HG02840 (cell line): ENCODE results near the gene ASPG.

ENCODE experiments used
- ATAC-seq: cut with Tn5 transposase; IDR thresholded peaks from one replicate; pipeline ENCODE4 v1.9.1; 2021; ENCODE audit warnings: mild to moderate bottlenecking, moderate library complexity, moderate number of reproducible peaks; ENCODE audit not compliant: unreplicated experiment, low FRiP score

Gene ASPG

DNA sequence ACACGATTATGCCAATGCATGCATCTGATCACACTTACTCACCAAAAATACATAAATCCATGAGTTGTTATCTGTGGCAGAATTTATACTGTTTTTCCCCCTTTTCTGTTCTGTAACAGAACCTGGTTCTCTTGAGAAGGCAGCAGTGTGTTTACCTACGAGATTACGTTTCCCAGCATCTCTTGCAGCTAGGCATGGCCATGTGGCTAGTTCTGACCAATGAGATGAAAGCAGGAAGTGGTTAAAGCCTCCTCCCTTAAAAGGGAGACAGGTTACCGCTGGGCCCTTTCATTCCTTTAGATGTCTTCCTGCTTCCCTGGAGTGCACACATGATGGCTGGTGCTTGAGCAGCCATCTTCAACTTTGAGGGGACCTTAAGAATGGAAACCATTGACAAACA lies 11.7 kb upstream of the ASPG start:
- ATAC-seq, result no peak

DNA sequence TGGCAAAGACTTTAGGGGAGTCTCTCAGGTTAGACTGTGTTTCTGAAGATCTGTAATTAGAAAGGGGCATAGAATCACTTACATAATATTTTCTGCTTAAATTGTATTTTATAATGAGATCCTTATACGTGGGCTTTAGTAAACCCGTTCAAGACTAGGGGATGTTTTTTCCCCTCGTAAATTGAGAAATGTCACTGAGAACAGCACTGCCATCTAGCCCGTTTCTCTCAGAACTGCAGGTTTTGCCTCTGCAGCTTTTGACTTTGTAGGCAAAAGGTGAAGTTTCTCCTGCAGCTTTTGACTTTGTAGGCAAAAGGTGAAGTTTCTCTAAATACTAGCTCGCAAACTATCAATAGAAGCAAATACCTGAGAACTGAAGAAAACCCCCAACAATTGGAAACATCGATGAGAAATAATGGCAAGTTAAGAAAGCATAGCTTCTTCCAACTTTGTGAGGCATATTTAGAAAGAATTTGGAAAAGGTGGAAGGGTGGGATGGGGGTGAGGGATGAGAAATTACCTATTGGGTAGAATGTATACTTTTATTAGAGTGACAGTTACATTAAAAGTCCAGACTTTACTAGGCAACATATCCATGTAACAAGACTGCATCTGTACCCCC lies 9.9 kb upstream of the ASPG start:
- no peak for ATAC-seq

DNA sequence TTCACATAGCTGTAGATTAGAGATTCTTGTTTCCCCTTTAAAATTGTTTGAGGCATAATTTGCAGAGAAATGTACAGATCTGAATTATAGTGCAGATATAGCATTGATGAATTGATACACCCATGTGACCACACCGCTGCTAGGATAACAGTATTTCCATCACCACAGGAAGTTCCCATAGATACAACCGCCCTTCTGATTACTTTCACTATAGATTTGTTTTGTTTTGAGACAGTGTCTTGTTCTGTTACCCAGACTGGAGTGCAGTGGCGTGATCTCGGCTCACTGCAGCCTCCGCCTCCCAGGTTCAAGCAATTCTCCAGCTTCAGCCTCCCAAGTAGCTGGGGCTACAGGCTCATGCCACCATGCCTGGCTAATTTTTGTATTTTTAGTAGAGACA lies 8.8 kb upstream of the ASPG start:
- ATAC-seq, result no peak

DNA sequence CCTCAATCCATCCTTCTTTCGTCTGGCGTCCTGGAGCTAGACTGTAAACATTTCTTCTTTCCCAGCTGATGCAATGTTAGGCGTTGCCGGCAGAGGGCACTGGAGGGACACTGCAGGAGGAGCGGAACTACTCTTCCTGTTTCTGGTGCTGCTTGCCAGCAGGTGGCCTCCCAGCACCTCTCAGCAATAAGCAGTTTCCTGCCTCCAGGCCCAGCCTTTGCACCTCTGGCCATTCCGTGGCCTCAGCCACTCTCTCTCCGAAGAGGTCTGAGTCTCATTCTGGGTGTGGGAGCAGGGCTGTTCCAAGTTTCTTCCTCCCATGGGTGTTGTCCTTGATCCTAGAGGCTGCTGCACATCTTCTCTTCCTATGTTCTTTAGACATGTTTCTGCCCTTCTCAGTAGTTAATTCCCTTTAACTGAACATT lies 7.5 kb upstream of the ASPG start:
- ATAC-seq, result peak; percentile 83

DNA sequence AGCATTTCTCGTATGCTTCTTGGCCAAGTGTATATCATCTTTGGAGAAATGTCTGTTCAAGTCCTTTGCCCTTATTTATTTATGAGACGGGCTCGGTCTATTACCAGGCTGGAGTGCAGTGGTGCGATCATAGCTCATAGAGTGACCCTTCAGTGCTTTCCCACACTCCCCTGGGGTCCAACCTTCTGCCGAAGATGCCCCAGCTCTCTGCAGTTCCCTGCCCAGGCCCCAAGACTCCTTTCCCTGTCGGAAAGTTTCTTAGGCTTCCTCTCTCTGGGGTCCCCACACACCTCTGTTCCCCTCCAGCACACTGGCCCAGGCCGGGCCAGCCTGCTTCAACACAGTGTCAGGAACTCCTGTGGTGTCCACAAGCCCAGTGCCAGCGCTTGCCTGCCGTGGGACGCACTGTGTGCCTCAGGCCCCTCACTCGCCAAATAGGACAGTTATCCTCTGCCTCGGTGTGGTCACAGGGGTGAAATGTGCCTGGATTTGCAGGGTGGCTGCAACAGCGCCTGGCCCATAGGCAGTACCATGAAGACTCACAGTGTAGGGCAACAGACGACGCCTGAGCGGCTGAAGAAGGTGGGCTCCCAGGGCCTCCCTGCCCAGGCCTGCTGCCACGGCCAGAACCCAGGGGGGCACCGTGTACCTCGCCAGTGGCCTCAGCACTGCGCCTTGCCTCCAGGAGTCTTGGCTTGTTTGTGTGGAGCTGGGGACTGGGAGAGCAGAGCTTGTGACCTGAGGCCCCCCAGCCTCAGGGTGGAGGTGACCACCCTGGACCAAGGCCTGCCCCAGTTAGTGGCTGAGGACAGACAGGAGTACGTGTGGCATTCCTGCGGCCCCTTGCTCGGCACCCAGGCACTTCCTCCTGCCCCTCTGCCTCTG lies 4.9 kb upstream of the ASPG start:
- ATAC-seq, result no peak

DNA sequence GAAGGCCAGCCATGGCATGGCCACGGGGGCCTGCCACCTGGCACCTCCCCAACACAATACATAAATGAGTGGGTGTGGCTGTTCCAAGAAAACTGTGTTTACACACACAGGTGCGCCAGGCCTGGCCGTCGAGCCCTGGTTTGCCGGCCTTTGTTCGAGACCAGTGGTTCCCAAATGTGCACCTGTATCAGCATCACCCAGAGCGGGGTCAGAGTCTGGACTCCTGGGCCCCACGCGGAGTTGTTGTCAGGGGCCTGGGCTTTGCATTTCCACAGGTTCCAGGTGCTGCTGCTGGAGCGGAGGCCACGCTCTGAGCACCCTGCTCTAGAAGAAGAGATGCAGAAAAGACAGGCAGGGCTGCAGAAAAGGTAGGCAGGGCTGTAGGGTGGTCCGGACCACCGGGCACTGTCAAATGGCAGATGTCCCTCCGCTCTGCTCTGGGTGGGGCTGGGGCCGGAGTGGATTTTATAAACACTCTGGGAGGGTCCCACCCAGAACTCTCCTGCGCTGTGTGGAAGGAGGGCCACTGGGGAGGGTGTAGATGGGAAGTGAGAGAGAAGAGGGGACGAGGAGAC lies 4.2 kb upstream of the ASPG start:
- no peak for ATAC-seq

DNA sequence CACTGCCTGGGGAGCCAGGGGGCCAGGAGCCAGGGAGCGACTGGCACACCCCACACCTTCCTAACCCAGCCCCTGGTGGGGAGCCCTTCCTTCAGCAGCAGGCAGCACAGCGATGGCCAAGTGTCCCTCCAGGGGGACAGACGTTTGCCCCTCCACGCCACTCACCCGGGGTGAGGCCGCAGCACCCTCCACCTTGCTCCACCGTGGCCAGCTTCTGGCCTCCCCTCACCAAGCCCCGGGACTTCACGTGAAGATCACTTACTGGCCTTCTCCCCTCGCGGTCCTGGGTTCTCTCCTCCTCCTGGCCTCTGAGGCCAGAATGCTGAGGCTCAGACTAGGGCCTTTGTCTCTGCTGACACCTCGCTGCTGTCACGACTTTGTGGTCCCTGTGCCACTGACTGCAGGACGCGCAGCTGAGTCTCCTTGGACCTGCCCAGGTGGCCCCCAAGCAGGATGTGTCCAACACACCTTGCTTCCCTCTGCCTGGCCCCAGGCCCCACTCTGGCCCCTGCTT lies 3.5 kb upstream of the ASPG start:
- ATAC-seq, result no peak

DNA sequence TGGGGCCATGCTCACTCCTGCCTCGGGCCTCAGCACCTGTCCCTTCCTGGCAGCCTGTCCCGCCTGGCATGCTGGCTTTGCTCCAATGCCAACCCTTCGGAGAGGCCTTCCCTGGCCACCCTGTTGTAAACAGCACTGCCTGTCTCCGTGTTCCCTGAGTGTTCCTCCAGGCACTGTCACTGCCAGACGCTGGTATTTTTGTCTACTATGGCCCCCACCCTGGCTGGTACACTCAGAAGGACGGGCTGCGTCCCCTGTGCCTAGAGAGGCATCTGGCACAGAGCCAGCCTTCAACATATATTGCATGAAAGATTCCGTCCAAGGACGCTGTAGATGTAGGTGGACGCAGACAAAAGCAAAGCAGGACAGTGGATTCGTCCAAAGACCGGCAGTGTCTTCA lies 2.7 kb upstream of the ASPG start:
- no peak for ATAC-seq

DNA sequence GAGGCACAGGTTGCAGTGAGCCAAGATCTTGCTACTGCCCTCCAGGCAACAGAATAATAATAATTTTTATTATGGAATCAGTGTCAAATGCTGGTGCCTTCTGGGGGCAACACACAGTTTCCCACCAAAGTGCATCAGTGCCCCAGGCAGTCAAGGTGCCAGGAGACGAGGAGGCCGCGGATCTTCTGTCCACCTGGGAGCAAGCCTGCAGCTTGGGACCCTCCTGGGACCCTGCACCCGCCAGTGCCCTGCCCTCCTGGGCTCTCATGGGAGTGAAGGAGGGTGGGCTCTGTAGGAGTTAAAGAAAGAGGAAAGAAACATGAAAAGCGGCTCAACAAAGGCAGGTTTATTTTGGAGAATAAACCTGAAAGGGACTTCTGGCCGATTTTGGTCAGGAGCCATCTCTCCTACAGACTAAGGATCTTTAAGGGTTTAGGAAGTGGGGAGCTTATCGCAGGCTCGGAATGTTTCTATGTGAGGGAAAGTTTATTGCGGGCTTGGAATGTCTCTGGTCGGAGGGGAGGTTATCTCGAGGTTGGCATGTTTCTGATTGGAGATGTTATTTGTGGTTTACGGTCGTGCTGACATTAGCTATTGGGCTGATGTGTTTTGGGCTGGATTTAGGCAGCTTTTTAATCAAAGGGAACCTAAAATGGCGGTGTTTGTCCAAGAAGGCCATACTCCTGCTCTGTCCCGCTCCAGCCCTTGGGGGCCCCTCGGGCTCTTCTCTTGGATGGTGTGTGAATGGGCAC lies 1.1 kb upstream of the ASPG start:
- no peak for ATAC-seq

DNA sequence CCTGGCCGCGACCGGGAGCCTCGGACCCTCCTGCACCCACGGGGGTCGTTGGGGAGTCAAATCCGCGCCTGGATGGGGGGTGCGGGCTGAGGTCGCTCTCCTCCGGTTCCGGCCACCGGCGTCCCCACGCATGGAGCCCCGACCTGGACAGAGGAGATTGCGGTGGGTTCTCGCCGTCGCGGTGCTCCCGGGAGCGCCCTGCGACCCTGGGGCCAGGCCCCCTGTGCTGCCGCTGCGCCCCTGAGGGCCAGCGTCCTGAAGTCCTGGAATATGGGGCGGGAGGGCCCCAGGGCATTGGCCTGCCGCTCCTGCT lies 345 bp downstream of the ASPG start:
- ATAC-seq, result no peak

DNA sequence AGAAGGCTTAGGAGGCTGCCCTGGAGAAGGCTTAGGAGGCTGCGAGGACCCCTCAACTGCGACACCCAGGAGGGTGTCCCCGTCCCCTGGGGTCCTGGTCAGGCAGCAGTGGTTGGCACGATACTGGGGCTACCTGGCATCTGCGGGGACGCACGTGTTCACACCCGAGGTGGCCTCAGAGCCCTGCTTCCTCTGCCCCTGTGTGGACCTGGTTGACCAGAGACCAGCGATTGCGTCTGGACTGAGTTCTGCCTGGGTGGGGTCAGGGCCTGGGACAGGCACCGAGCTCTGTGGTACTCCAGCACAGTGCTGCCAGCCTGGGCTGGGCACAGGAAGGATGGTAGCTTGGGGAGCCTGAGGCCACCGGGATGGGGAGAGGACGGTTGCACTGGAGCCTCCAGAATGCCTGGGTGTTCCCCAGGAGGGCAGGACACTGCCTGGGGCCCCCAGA lies 735 bp downstream of the ASPG start:
- ATAC-seq, result no peak

DNA sequence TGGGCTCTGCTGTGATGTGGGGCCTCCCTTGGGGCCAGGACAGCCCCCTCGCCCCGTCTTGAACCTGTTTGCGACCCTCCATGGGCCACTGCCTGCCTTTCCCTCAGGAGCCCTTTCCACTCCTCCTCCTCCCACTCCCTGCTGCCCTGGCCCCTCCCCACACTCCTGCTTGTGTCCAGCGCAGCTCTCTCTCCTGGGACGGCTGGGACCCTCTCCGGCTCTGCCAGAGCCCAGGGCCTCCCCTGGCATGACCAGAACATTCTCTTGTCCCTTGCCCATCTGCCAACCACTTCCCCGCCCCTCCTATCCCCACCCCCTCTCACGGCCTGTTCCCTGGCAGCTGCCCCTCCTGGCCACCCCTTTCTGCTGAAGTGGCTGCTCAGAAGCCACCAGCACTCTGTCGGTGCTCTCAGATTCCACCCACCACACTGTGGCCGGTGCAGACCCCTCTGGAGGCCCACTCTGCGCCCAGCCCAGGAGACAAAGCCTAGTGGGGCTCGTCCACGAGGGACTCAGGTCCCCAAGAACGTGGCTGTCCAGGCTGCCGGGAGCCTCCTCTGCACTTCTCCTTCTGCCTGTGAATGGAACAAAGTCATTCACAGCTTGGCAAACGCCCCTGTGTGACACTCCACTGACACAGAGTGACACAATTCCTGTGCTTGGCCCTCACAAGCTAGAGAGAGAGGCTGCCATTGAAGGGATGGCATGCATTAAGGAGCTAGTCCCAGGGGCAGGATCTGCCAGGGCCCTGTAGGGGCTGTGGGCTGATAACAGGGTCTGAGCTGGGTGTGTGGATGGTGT lies 1.4 kb downstream of the ASPG start:
- no peak for ATAC-seq

DNA sequence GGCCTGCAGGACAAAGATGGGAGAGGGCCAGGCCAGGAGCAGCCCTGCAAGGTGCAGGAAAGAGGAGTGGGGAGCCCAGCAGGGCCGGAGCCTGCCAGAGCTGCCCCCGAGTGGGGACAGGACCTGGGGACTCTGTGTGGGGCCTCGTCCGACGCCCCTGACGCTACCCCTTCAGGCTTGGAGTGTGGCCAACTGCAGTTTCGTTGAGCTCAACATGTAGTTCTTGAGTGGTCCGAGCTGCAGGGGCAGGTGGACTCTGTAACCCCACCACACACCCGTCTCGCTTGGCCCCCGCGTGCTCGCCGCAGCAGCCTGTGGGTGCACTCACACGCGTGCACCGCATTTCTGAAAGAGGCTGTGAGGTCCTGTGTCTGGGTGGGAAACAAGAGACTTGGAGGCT lies 2.0 kb downstream of the ASPG start:
- ATAC-seq, result no peak

DNA sequence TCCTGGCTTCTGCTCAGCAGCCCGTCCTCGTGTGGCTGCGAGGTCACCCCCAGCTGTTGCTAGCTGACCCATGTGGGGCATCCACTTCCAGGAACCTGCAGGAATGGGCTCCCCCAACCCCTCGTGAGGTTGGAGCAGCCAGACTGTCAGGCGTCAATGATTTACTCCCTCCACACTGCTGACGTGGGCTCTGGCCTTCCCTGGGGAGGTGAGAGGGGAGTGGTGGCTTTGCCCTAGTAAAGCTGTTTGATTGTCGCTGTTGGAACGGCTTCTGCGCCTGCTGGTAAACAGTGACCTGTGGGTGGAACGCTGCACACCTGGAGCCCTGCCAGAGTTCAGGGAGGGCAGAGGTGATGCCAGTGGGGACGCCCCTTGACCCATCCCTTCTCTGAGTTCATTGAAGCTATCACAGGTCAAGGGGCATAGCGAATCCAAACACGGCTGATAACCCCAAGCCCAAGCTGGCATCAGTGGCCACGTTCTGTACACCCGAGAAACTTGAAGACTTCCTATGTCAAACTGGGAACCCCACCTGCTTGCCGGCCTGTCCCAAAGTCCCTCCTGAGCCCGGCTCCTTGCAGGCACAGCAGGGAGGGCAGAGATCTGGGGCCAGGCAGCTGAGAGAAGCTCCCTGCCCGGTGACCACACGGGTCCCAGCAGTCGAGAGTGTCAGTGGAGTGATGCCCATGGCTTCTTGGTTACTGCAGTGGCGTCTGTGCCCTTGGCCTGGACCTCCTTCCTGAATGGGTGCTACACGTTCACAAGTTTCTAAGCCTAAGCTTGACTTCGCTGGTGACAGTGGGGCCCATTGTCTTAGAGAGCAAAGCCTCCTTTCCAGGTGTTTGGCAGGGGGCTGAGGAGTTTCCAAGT lies 2.7 kb downstream of the ASPG start:
- ATAC-seq, result no peak

DNA sequence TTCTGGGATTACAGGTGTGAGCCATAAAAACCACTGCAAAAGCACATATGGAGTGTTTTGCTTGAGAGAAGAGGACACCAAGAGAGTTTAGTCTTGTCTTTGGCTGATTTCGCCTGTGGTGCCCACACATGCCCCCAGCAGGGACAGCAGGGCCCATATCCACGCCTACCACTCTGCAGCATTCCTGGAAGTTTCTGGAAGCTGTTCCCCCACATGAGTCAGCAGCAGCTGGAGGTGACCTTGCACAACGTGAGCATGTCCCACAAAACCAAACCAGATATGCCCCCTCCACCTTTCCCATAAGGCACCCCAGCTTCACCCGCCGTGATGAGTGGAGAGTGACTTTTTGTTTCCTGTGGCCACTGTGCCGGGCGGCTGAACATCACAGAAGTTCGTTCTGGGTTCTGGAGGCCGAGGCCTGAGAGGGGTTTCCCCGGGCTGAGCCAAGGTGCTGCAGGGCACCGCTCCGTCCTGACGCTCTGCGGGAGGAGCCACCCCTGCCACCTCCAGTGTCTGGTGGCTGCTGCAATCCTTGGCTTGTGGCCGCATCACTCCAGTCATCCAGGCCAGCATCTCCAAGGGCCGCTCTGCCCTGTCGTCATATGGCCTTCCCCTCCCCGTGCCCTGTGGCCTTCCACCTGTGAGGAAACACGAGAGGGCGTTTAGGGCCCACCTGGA lies 4.7 kb downstream of the ASPG start:
- ATAC-seq, result no peak

DNA sequence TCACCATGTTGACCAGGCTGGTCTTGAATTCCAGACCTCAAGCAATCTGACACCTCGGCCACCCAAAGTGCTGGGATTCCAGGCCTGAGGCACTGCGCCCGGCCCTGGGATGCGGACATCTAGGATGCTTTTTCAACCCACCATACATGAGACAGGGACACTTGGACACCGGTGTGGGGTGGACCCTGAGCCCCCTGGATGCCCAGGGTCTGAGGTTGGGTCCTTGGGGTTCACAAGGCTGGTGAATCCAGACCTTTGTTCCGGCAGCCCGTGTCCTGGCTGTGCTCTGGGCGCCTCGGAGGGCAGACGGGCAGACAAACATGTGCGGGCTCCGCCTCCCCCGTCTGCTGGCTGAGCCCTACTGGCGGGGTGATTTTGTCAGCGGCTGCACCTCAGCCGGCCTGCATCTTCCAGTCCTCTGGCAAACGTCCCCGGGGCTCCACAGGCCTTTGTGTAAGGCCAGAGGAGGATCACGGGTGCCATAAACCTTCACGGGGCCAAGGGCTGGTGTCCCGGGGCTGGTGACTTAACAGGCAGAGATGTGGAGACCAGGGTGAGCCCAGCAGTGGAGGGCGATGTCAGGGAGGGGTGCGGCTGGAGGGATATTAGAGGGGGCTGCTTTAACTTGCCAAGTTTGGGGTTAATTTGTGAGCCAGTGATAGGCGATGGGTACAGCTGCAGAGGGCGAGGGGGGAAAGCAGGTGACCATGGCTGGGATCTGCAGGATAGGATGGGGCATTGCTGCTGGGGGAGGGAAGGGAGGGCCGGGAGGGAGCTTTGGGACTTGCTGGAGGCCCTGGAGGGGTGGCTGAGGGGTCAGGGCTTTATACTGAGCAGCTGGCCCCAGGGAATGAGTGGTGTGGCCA lies 5.8 kb downstream of the ASPG start:
- ATAC-seq, result no peak

DNA sequence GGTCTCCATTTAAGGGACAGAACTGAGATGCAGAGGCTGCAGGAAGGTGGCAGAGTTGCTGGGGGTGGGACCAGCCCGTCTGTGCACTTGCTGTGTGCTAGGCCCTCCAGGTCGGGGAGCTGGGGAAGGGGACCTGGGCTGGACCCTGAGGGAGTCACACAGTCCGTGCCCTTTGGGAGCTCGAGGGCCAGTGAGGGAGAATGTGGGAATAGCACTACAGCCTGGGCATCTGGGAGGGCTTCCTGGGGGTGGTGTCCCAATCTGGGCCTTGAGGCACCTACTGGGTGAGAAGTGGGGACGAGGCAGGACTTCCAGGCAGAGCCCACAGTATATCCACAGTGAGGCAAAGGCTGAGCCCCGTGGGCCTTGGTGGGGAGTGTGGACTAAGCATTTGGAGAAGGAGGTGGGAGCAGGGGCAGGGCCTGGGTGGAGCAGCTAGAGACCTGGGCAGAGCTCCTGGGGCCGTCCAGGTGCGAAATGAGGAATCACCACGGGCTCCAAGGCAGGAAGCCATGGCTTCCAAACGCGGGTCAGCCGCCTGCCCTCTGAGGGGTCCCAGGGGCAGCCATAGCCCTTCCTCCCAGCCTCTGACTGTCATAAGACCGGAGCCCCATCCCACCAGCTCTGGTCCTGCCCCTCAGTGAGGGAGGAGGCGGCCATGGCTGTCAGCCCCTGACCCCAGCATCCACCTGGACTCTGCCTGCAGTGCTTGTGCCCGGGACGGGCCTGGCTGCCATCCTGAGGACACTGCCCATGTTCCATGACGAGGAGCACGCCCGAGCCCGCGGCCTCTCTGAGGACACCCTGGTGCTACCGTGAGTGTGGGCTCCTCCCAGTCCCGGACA lies 6.6 kb downstream of the ASPG start:
- no peak for ATAC-seq
